Trophoblast cell (in vitro differentiated cells and primary cell): ENCODE results near the gene DGCR2.
A peak's percentile ranks its signal among the peaks of the same experiment; 100 is the strongest.

ENCODE experiments used
- DNase-seq, 2 donors: peaks; one replicate each; pipeline ENCODE4 v3.0.0-alpha.2; 2016
- H2AFZ ChIP-seq: 2 replicates; pipeline ENCODE4 v1.6.1; 2013; ENCODE audit warnings: low read length, moderate library complexity, mild to moderate bottlenecking; ENCODE audit not compliant: insufficient read depth, poor library complexity
- H2AK5ac ChIP-seq: 2 replicates; pipeline ENCODE4 v1.6.1; 2013; ENCODE audit warnings: mild to moderate bottlenecking, low read length
- H2BK120ac ChIP-seq: 2 replicates; pipeline ENCODE4 v1.6.1; 2013; ENCODE audit warnings: low read length, mild to moderate bottlenecking, moderate library complexity; ENCODE audit not compliant: insufficient read depth, poor library complexity
- H2BK12ac ChIP-seq: 2 replicates; pipeline ENCODE4 v1.6.1; 2013; ENCODE audit warnings: mild to moderate bottlenecking, low read length, moderate library complexity
- H2BK5ac ChIP-seq: 2 replicates; pipeline ENCODE4 v1.6.1; 2013; ENCODE audit warnings: low read length, low read depth, moderate library complexity, mild to moderate bottlenecking; ENCODE audit not compliant: poor library complexity
- H3K14ac ChIP-seq: 2 replicates; pipeline ENCODE4 v1.6.1; 2013; ENCODE audit warnings: mild to moderate bottlenecking, low read length
- H3K18ac ChIP-seq: 2 replicates; pipeline ENCODE4 v1.6.1; 2013; ENCODE audit warnings: mild to moderate bottlenecking, low read length
- H3K23ac ChIP-seq: 2 replicates; pipeline ENCODE4 v1.6.1; 2013; ENCODE audit warnings: low read length
- H3K27ac ChIP-seq: 2 replicates; pipeline ENCODE4 v1.5.1; 2013; ENCODE audit warnings: low read depth, mild to moderate bottlenecking, inconsistent platforms, low read length, moderate library complexity
- H3K27me3 ChIP-seq: 2 replicates; pipeline ENCODE4 v1.6.1; 2013; ENCODE audit warnings: inconsistent platforms, mild to moderate bottlenecking, low read length, moderate library complexity; ENCODE audit not compliant: insufficient read depth
- H3K36me3 ChIP-seq, 2 experiments: 1 replicate in 1 of 2; 2 replicates in 1 of 2; pipeline ENCODE4 v1.6.1; 2013; ENCODE audit warnings: low read length in 2 of 2, mild to moderate bottlenecking in 2 of 2, moderate library complexity in 1 of 2; ENCODE audit not compliant: insufficient read depth in 2 of 2, control insufficient read depth in 1 of 2
- H3K4ac ChIP-seq: 2 replicates; pipeline ENCODE4 v1.6.1; 2013; ENCODE audit warnings: low read depth, mild to moderate bottlenecking, low read length, moderate library complexity
- H3K4me1 ChIP-seq, 2 experiments: 1 replicate in 1 of 2; 2 replicates in 1 of 2; pipeline ENCODE4 v1.6.1; 2013; ENCODE audit warnings: low read length in 2 of 2, mild to moderate bottlenecking in 2 of 2, moderate library complexity in 1 of 2; ENCODE audit not compliant: insufficient read depth in 2 of 2, control insufficient read depth in 1 of 2
- H3K4me2 ChIP-seq: 2 replicates; pipeline ENCODE4 v1.6.1; 2013; ENCODE audit warnings: inconsistent platforms, mild to moderate bottlenecking, low read length, moderate library complexity
- H3K4me3 ChIP-seq: 2 replicates; pipeline ENCODE4 v1.5.1; 2013; ENCODE audit warnings: mild to moderate bottlenecking, low read depth, low read length, inconsistent platforms
- H3K79me1 ChIP-seq: one replicate; pipeline ENCODE4 v1.6.1; 2013; ENCODE audit warnings: low read length
- H3K79me2 ChIP-seq: 2 replicates; pipeline ENCODE4 v1.6.1; 2013; ENCODE audit warnings: low read length, mild to moderate bottlenecking; ENCODE audit not compliant: control insufficient read depth, insufficient read depth, poor library complexity
- H3K9ac ChIP-seq: 2 replicates; pipeline ENCODE4 v1.6.1; 2013; ENCODE audit warnings: mild to moderate bottlenecking, low read length
- H3K9me3 ChIP-seq: 2 replicates; pipeline ENCODE4 v1.6.1; 2013; ENCODE audit warnings: low read depth, mild to moderate bottlenecking, control low read depth, inconsistent platforms, low read length; ENCODE audit not compliant: insufficient read depth
- H4K12ac ChIP-seq: 2 replicates; pipeline ENCODE4 v1.6.1; 2013; ENCODE audit warnings: low read depth, mild to moderate bottlenecking, low read length, moderate library complexity
- H4K8ac ChIP-seq: 2 replicates; pipeline ENCODE4 v1.6.1; 2013; ENCODE audit warnings: low read depth, mild to moderate bottlenecking, low read length, moderate library complexity
- H4K91ac ChIP-seq: one replicate; pipeline ENCODE4 v1.6.1; 2013; ENCODE audit warnings: low read depth, mild to moderate bottlenecking, low read length, moderate library complexity
- WGBS: extraction: QIAGEN DNeasy Blood & Tissue Kit; methylation state at CpG from one replicate; pipeline ENCODE4 v1.1.7; 2013; ENCODE audit warnings: missing lambda C conversion rate; ENCODE audit not compliant: insufficient read length, insufficient coverage; ENCODE audit errors: extremely low coverage; 5-methylcytosine and 5-hydroxymethylcytosine counted together

DGCR2 gene

DNA sequence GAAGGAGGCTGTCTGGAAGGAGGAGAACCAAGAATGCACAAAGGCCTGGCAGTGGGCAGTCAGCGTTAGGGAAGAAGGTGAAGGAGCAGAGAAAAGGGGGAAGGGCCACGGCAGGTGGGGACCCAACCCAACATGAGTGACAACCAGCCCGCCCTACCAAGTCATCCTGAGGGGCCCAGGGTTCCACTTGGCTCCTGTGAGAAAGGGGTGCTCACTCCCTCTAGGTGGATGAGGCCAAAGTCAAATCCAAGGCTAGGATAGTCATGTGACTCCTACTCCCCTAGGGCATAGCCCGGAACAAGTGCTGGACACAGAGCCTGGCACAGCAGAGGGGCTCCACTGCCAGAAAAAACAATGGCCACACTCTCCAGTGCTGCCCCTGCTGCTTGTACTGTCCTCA is 2.2 kb upstream of the DGCR2 start:
- H2AK5ac ChIP-seq = no peak overlapping the region
- H3K79me1 ChIP-seq = peaks cover 9% of the 10 kb centered on the region
- H3K14ac ChIP-seq = no peak overlapping the region
- H4K12ac ChIP-seq = no peak overlapping the region
- H3K9ac ChIP-seq = no peak overlapping the region
- no peak overlapping the region for H3K18ac ChIP-seq
- H2BK12ac ChIP-seq = no peak overlapping the region
- H3K9me3 ChIP-seq = no peaks in the 10 kb centered on the region
- no peaks in the 10 kb centered on the region for H3K27me3 ChIP-seq
- no peak overlapping the region for H2BK5ac ChIP-seq
- H3K4me2 ChIP-seq = no peak overlapping the region
- H3K23ac ChIP-seq = no peak overlapping the region
- H3K4ac ChIP-seq = no peak overlapping the region
- H3K27ac ChIP-seq = no peak overlapping the region
- H4K8ac ChIP-seq = no peak overlapping the region
- WGBS = no CpG with 5 or more reads among the region's 4 CpGs
- no peak overlapping the region for H3K4me3 ChIP-seq
- H4K91ac ChIP-seq = no peak overlapping the region
- no peak overlapping the region for H2AFZ ChIP-seq
- H3K79me2 ChIP-seq = peaks cover 18% of the 10 kb centered on the region
- peaks cover 13 to 15% of the 10 kb centered on the region in 2 experiments for H3K4me1 ChIP-seq
- peaks cover 7 to 9% of the 10 kb centered on the region in 2 experiments for H3K36me3 ChIP-seq
- DNase-seq = no peak
- no peak overlapping the region for H2BK120ac ChIP-seq

DNA sequence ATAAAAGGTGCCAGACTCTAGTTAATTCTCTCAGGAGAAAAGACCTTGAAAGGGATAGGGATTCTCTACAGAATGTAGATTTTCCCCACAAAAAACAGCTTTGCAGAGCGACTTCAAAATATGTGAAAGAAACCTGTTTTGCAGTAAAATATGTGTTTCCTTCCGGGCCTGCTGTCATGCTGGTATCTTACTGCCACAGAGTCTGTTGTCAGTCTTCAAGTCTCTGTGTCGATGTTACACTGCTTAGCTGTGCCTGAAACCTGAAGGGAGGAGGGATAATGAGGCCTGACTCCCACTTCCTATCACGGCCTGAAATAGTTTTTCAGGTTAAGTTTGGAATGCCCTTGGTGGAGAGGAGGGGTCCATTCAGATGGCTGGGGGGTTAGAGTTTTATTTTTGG is 1.7 kb upstream of the DGCR2 start:
- Histone ChIP-seq H2AFZ (no peak overlapping the region), H4K91ac (no peak overlapping the region), H3K79me1 (peaks cover 9% of the 10 kb centered on the region), H3K9me3 (peaks cover under 1% of the 10 kb centered on the region), H2BK120ac (no peak overlapping the region), H3K4ac (no peak overlapping the region), H3K14ac (no peak overlapping the region), H3K4me3 (no peak overlapping the region), H3K27ac (no peak overlapping the region), H3K27me3 (no peaks in the 10 kb centered on the region), H3K4me2 (no peak overlapping the region), H3K9ac (no peak overlapping the region), H3K18ac (no peak overlapping the region), H4K12ac (no peak overlapping the region), H2BK12ac (no peak overlapping the region), H2AK5ac (no peak overlapping the region), H3K36me3 (peaks cover 9% of the 10 kb centered on the region in 2 experiments), H4K8ac (no peak overlapping the region), H3K23ac (no peak overlapping the region), H3K4me1 (peaks cover 13 to 15% of the 10 kb centered on the region in 2 experiments), H2BK5ac (no peak overlapping the region), H3K79me2 (peaks cover 22% of the 10 kb centered on the region)
- no CpG with 5 or more reads among the region's 4 CpGs for WGBS
- DNase-seq = peak; percentile 45 to 79

DNA sequence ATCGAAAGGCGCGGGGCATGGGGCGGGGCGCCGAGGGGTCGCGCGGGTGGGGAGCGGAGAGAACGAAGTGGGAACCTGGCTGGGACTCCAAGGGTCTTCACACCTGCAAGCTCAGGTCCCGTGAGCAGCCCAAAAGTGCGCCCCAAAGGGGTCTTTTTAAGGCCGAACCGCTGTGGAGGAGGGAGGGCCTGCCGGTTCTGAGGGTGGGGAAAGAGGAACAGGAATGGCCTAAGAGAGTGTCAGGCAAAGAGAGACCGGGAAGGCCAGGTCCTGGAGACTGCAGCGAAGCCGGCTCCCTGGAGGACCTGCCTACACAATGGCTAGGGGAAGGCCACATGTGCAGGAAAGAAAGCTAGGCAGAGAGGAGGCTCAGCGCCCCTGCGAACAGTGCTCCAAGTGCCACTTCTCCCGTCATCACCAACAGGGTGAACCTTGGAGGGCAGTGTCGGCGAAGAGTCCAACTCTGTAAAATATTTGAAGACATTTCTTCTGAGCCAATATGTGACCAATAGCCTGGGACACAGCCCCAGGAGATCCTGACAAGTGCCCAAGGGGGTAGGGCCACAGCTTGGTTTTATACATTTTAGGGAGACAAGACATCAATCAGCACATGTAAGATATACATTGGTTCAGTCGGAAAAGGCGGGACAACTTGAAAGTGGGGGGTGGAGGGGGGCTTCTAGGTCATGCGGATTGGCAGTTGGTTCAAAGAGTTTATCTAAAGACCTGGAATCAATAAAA is 710 bp upstream of the DGCR2 start:
- Histone ChIP-seq H4K91ac (no peak overlapping the region), H3K79me1 (peaks cover 9% of the 10 kb centered on the region), H2BK5ac (no peak overlapping the region), H3K9ac (no peak overlapping the region), H3K4me1 (peaks cover 13 to 15% of the 10 kb centered on the region in 2 experiments), H2BK12ac (no peak overlapping the region), H2BK120ac (no peak overlapping the region), H3K23ac (no peak overlapping the region), H3K4ac (no peak overlapping the region), H3K4me2 (peak overlapping the region; percentile 67), H4K12ac (no peak overlapping the region), H3K9me3 (peaks cover 2% of the 10 kb centered on the region), H3K18ac (no peak overlapping the region), H3K27me3 (no peaks in the 10 kb centered on the region), H2AFZ (peak overlapping the region; percentile 21), H4K8ac (peak overlapping the region; percentile 42), H3K79me2 (peaks cover 25% of the 10 kb centered on the region), H3K4me3 (peak overlapping the region; percentile 63), H3K14ac (no peak overlapping the region), H2AK5ac (no peak overlapping the region), H3K36me3 (peaks cover 9 to 13% of the 10 kb centered on the region in 2 experiments), H3K27ac (no peak overlapping the region)
- DNase-seq = peak in 1 of 2 donors; percentile 15
- WGBS = no CpG with 5 or more reads among the region's 27 CpGs

DNA sequence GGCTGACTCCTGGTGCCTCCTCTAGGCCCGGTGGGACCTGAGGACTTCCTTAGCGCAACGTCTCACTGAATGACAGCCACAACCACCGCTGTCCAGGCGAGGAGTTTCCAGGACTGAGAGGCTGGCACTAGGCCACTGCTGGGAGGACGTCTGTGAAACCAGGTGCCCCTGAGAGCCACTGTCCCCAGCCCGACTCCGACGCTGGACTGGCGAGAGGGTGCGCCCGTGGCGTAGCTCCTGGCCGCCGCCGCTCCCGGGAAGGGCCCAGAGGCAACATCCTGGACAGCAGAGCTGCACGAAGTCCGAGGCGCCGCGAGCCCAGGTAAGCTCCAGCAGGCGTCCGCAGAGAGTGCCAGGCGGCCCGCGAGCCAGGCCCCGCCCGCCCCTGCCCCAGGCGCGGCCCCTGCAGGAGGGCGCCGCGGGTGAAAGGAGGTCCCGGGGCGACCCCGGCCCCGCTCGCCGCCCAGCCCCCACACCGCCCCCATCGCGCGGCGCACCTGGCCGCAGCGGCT is 525 bp downstream of the DGCR2 start:
- Histone ChIP-seq H4K91ac (peak overlapping the region; percentile 94), H4K12ac (peak overlapping the region; percentile 99), H3K4me2 (peak overlapping the region; percentile 72), H3K4ac (peak overlapping the region; percentile 90), H2AK5ac (peak overlapping the region; percentile 85), H3K36me3 (peaks cover 9 to 14% of the 10 kb centered on the region in 2 experiments), H2BK5ac (peak overlapping the region; percentile 92), H3K9ac (peak overlapping the region; percentile 93), H3K79me1 (peaks cover 9% of the 10 kb centered on the region), H2BK12ac (no peak overlapping the region), H3K27me3 (no peaks in the 10 kb centered on the region), H3K79me2 (peaks cover 25% of the 10 kb centered on the region), H2AFZ (peak overlapping the region; percentile 96), H4K8ac (peak overlapping the region; percentile 97), H3K4me1 (peaks cover 13 to 15% of the 10 kb centered on the region in 2 experiments), H3K27ac (peak overlapping the region; percentile 84), H3K4me3 (peak overlapping the region; percentile 99), H3K23ac (no peak overlapping the region), H3K18ac (peak overlapping the region; percentile 100), H3K14ac (peak overlapping the region; percentile 99), H2BK120ac (peak overlapping the region; percentile 96), H3K9me3 (peaks cover 2% of the 10 kb centered on the region)
- DNase-seq = peak; percentile 44 to 65
- WGBS = no CpG with 5 or more reads among the region's 47 CpGs
